Transverse colon (tissue), 4 donors: ENCODE data around the gene SYT17.

Experiments used
- EP300 ChIP-seq: sonication (generic); formaldehyde crosslinking; IDR thresholded peaks from one replicate; pipeline ENCODE4 v1.6.1; 2017; ENCODE audit warnings: antibody characterized with exemption, low read depth
- POLR2A ChIP-seq: fragments of 450-650 bp; IDR thresholded peaks from one replicate; pipeline ENCODE4 v1.6.1; 2016; ENCODE audit warnings: antibody characterized with exemption, mild to moderate bottlenecking, moderate library complexity
- POLR2AphosphoS5 ChIP-seq, 3 donors: sonication (generic); formaldehyde crosslinking; IDR thresholded peaks; one replicate each; pipeline ENCODE4 v1.6.1; 2016; ENCODE audit warnings: antibody characterized with exemption in 3 of 3
- TF ChIP-seq, protein P1 (sequence below), 5 experiments: fragments of 200-600 bp in 3 of 5; fragments of 450-650 bp in 2 of 5; sonication (generic) in 3 of 5; IDR thresholded peaks; 1 replicate in 2 of 5; 2 replicates in 3 of 5; pipeline ENCODE4 v1.5.1; 2016 to 2017; ENCODE audit warnings: antibody characterized with exemption in 5 of 5, inconsistent platforms in 3 of 5, mild to moderate bottlenecking in 2 of 5, moderate library complexity in 1 of 5

DNA sequence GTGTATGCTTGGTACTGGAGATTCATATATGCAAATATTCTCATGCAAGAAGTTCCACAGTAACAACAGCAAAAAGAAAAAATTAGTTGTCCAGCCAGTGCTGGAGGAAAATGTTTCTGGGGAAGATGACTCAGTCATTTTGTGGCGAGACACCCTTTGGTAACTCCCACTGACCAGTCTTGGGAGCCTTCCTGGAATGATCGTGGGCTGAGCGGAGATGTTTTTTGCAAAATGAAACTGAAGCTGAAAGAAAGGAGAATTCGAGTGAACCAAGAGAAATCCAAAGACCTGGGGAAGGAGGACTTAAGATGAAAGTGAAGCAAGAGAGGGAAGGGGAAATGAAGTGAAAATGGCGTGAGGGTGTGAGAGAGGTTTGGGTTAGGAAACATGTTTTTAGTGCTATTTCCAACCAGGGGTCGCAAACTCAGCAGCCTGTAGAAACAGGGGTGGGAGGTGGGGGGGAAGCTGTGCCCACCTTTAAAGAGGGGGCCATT is 49.1 kb upstream of the SYT17 start:
- TF ChIP-seq, protein P1, sequence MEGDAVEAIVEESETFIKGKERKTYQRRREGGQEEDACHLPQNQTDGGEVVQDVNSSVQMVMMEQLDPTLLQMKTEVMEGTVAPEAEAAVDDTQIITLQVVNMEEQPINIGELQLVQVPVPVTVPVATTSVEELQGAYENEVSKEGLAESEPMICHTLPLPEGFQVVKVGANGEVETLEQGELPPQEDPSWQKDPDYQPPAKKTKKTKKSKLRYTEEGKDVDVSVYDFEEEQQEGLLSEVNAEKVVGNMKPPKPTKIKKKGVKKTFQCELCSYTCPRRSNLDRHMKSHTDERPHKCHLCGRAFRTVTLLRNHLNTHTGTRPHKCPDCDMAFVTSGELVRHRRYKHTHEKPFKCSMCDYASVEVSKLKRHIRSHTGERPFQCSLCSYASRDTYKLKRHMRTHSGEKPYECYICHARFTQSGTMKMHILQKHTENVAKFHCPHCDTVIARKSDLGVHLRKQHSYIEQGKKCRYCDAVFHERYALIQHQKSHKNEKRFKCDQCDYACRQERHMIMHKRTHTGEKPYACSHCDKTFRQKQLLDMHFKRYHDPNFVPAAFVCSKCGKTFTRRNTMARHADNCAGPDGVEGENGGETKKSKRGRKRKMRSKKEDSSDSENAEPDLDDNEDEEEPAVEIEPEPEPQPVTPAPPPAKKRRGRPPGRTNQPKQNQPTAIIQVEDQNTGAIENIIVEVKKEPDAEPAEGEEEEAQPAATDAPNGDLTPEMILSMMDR (IDR thresholded peaks at IDR 0.05) = no peak
- TF ChIP-seq POLR2AphosphoS5 (IDR thresholded peaks at IDR 0.05) (peak in 1 of 3 donors; percentile 35), POLR2A (no peak), EP300 (no peak)
